GM12801 (cell line): ENCODE data around the gene RXRA.

Experiments
- CTCF ChIP-seq: IDR thresholded peaks from one replicate; pipeline ENCODE4 v1.5.1; 2011; ENCODE audit warnings: control low read depth; ENCODE audit not compliant: insufficient read length; ENCODE audit errors: extremely low read depth

The RXRA gene

GRCh38 chr9:134374301-134375010 is 48.2 kb downstream of the RXRA start:
- TF ChIP-seq CTCF = no peak

- TF ChIP-seq CTCF = no peak
Measured at GRCh38 chr9:134375011-134375390, 48.7 kb downstream of the RXRA start.

- no peak for TF ChIP-seq CTCF
Measured at GRCh38 chr9:134375430-134376385, 49.5 kb downstream of the RXRA start.

- no peak for TF ChIP-seq CTCF
Measured at GRCh38 chr9:134376386-134377142, 50.3 kb downstream of the RXRA start.

- no peak for TF ChIP-seq CTCF
Measured at GRCh38 chr9:134377143-134377484, 50.9 kb downstream of the RXRA start.

GRCh38 chr9:134377976-134378375 is 51.7 kb downstream of the RXRA start:
- TF ChIP-seq CTCF = no peak

GRCh38 chr9:134378901-134379338 is 52.7 kb downstream of the RXRA start:
- no peak for TF ChIP-seq CTCF
